ENCODE results near the gene DZIP1L. TPM values are rescaled to one million over a fixed set of nuclear protein-coding genes. Genes with fewer than 3 reads are reported as not detected.

The DZIP1L gene
- total RNA-seq, 1 experiment from 2014 or later = 2.3 TPM

GRCh38 chr3:138135833-138136194 lies 20.4 kb upstream of the DZIP1L start:
- intact Hi-C loops (cut with micrococcal nuclease; ENCODE audit: unreplicated experiment) = no loop called here
- Histone ChIP-seq H3K9me3 (ENCODE audit: insufficient read depth, low read depth) (no peaks in the 10 kb centered on the region), H3K36me3 (ENCODE audit: low read depth) (no peaks in the 10 kb centered on the region), H3K79me2 (ENCODE audit: low read depth) (no peaks in the 10 kb centered on the region), H3K27me3 (ENCODE audit: insufficient read depth, low read depth) (no peaks in the 10 kb centered on the region), H2AFZ (no peak overlapping the region), H3K4me2 (no peak overlapping the region), H3K4me3 (no peak overlapping the region), H3K9me2 (ENCODE audit: insufficient read depth) (no peaks in the 10 kb centered on the region), H3K27ac (no peak overlapping the region), H3K4me1 (replicated peaks; ENCODE audit: insufficient read depth) (no peaks in the 10 kb centered on the region), H4K20me1 (ENCODE audit: insufficient read depth) (no peaks in the 10 kb centered on the region), H3F3A (ENCODE audit: insufficient read depth, low read depth) (no peaks in the 10 kb centered on the region)
- BruUV-seq (replicated peaks) = no TSS peak
- no peak for TF ChIP-seq EZH2 (IDR thresholded peaks at IDR 0.05; ENCODE audit: low read depth)
- no peak for TF ChIP-seq CTCF (conservative IDR thresholded peaks at IDR 0.05)
- CTCF ChIA-PET = no interaction called here
- no peak for DNase-seq
- POLR2A ChIA-PET (ENCODE audit: unreplicated experiment) = no interaction called here

- Histone ChIP-seq H3K4me3 (no peak overlapping the region), H4K20me1 (ENCODE audit: insufficient read depth) (no peaks in the 10 kb centered on the region), H3K9me3 (ENCODE audit: insufficient read depth, low read depth) (no peaks in the 10 kb centered on the region), H3K79me2 (ENCODE audit: low read depth) (no peaks in the 10 kb centered on the region), H2AFZ (no peak overlapping the region), H3K36me3 (ENCODE audit: low read depth) (no peaks in the 10 kb centered on the region), H3K4me1 (replicated peaks; ENCODE audit: insufficient read depth) (no peaks in the 10 kb centered on the region), H3K4me2 (no peak overlapping the region), H3F3A (ENCODE audit: insufficient read depth, low read depth) (no peaks in the 10 kb centered on the region), H3K27me3 (ENCODE audit: insufficient read depth, low read depth) (no peaks in the 10 kb centered on the region), H3K27ac (no peak overlapping the region), H3K9me2 (ENCODE audit: insufficient read depth) (no peaks in the 10 kb centered on the region)
- POLR2A ChIA-PET (ENCODE audit: unreplicated experiment) = no interaction called here
- DNase-seq = no peak
- CTCF ChIA-PET = no interaction called here
- TF ChIP-seq CTCF (conservative IDR thresholded peaks at IDR 0.05) = no peak
- no peak for TF ChIP-seq EZH2 (IDR thresholded peaks at IDR 0.05; ENCODE audit: low read depth)
- intact Hi-C loops (cut with micrococcal nuclease; ENCODE audit: unreplicated experiment) = no loop called here
- no TSS peak for BruUV-seq (replicated peaks)
Measured at GRCh38 chr3:138135146-138135832, 19.9 kb upstream of the DZIP1L start.

- intact Hi-C loops (cut with micrococcal nuclease; ENCODE audit: unreplicated experiment) = no loop called here
- BruUV-seq (replicated peaks) = no TSS peak
Measured at GRCh38 chr3:138132239-138132638, 16.8 kb upstream of the DZIP1L start, which contains the start of gene A4GNT. A4GNT (minus strand) TSS chr3:138132390; CDS start chr3:138131256, 1,134 bp downstream.

More at GRCh38 chr3:138132239-138132638, 16.8 kb upstream of the DZIP1L start, which contains the start of gene A4GNT:
- H3K27ac ChIP-seq = no peak within 1 kb of the TSS
- no peaks in the 10 kb centered on the region for H4K20me1 ChIP-seq (ENCODE audit: insufficient read depth)
- H3F3A ChIP-seq (ENCODE audit: insufficient read depth, low read depth) = no peaks in the 10 kb centered on the region
- TF ChIP-seq EZH2 (IDR thresholded peaks at IDR 0.05; ENCODE audit: low read depth) (no peak), CTCF (conservative IDR thresholded peaks at IDR 0.05) (no peak)
- H3K36me3 ChIP-seq (ENCODE audit: low read depth) = no peaks in the 10 kb centered on the region
- H3K9me2 ChIP-seq (ENCODE audit: insufficient read depth) = no peaks in the 10 kb centered on the region
- DNase-seq = no peak
- no peak within 1 kb of the TSS for H3K4me2 ChIP-seq
- no peak within 1 kb of the TSS for H2AFZ ChIP-seq
- POLR2A ChIA-PET (ENCODE audit: unreplicated experiment) = no interaction called here
- no peaks in the 10 kb centered on the region; the same call in 1 of the 2 replicates for H3K27me3 ChIP-seq (ENCODE audit: insufficient read depth, low read depth)
- H3K9me3 ChIP-seq (ENCODE audit: insufficient read depth, low read depth) = no peaks in the 10 kb centered on the region
- CTCF ChIA-PET = no interaction called here
- H3K4me1 ChIP-seq (replicated peaks; ENCODE audit: insufficient read depth) = no peaks in the 10 kb centered on the region
- H3K79me2 ChIP-seq (ENCODE audit: low read depth) = no peaks in the 10 kb centered on the region
- H3K4me3 ChIP-seq = no peak within 1 kb of the TSS

Data from PC-9 (cell line).